ENCODE data around the gene B4GALNT1.

B4GALNT1 gene

GRCh38 chr12:57584050-57584449, 49.0 kb downstream of the B4GALNT1 start:
- DNase-seq (ENCODE audit: low spot score): no peak

- peak; percentile 84 for DNase-seq (ENCODE audit: low spot score)
These were observed 49.8 kb downstream of the B4GALNT1 start for GRCh38 chr12:57583008-57583831.

- no peak for DNase-seq (ENCODE audit: low spot score)
These were observed 50.6 kb downstream of the B4GALNT1 start for GRCh38 chr12:57582440-57582839.

- DNase-seq (ENCODE audit: low spot score): no peak
These were observed 51.2 kb downstream of the B4GALNT1 start for GRCh38 chr12:57581802-57582201.

- DNase-seq (ENCODE audit: low spot score): no peak
These were observed 52.6 kb downstream of the B4GALNT1 start for GRCh38 chr12:57580466-57580795.

- DNase-seq (ENCODE audit: low spot score): no peak
These were observed 53.1 kb downstream of the B4GALNT1 start for GRCh38 chr12:57579677-57580465.

GRCh38 chr12:57579011-57579410, 54.0 kb downstream of the B4GALNT1 start:
- no peak for DNase-seq (ENCODE audit: low spot score)

GRCh38 chr12:57577981-57578758, 54.8 kb downstream of the B4GALNT1 start:
- DNase-seq (ENCODE audit: low spot score): no peak

GRCh38 chr12:57576613-57577160, 56.3 kb downstream of the B4GALNT1 start:
- no peak for DNase-seq (ENCODE audit: low spot score)
